Glomerular endothelial cell (primary cell): ENCODE results near the gene LCLAT1. TPM values are rescaled to one million over a fixed set of nuclear protein-coding genes. Genes with fewer than 3 reads are reported as not detected.
"Not testable (repeated sequence)": the region's sequence is repeated elsewhere in the genome, so short reads cannot be mapped to it uniquely, and the experiment has no call there.

Source experiments
- DNase-seq: peaks from one replicate; pipeline ENCODE4 v3.0.0-alpha.2; 2011; ENCODE audit warnings: low read depth, low spot score; ENCODE audit errors: extremely low read depth
- total RNA-seq: library from RNA; depleted of rRNA; stranded (reverse); fragments of >200 nt; gene quantifications from 2 replicates; pipeline ENCODE4 v1.2.3, GENCODE V29; 2015

LCLAT1 gene
- total RNA-seq, 1 donor from 2014 or later, result 21.9 TPM

DNA sequence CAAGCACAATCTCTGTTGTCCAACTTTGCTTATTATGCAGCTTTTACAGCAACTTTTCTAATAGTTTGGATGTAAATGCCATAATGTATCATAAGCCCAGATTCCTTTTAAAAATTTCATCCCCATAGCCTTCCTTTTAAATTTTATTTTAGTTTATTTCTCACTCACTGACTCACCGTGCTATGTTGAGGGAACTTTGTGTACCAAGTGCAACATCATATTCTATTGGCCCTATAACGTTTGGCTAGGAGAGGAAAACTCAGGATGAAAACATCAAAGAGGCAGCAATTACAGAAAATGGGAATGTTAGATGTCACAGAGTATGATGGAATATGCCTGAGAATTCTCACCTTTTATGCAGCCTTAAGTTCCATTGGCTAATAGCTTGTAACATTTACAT, 135.5 kb downstream of the LCLAT1 start:
- no peak for DNase-seq

DNA sequence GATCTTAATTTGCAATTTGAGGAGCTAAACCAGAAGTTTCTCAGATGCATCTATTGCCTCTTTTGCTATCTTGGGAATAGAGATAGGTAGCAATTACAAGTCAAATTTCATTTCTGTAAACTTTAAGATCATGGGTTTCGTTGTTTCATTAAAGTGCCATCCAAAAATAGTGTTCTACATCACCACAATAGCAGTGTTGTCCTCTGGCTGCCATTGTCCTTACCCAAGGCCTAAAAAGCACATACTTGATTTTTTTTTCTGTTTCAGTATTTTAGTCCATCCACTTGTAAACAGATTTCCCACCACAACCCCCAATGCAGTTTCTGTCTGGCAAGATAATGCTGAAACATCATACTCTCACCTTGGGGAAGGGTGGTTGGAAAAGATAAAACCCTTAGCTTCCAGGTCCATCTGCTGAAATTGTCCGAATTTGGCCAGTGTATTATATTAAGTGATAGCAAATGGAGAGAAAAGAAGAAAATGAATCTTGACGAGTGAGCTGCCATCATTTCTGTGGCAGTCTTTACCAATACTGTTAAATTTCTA, 136.2 kb downstream of the LCLAT1 start:
- no peak for DNase-seq

GRCh38 chr2:30584116-30584515, 137.1 kb downstream of the LCLAT1 start:
- no peak for DNase-seq

DNA sequence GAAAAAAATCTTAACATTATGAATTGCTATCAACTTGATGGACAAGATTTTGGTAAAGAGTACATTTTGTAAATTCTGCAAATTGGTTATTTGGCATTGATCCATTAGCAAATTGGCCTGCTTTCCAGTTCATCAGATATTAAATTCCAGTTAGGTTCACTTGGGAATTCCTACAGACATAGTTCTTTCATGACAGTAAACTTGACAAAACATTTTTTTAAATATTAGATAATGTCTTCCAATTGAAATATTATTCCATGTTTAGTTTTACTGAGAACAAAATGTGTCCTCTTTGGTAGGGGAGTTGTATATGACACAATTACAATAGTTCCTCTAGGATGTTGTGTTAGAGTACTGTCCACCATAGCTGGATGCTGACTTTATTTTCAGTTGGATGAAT, 141.9 kb downstream of the LCLAT1 start:
- DNase-seq, result no peak

- no peak for DNase-seq
Observed at GRCh38 chr2:30590407-30590806, 143.4 kb downstream of the LCLAT1 start.

DNA sequence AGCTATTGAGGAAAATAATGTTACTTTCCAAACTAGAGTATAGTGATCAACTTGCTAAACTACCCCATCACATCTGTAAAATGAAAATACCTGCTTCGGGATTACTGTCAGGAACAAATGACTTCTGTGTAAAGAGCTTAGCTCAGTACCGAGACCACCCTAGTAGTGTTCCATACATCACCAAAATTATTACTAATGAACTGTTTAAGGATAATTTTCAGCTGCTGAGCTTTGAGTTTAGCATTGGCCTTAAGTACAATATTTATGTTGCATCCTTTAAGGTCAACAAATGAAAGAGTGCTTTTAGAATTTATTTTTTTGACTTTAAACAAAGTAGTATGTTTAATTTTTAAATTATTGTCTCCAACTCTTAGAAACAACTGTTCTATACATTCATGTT, 144.1 kb downstream of the LCLAT1 start:
- no peak for DNase-seq

GRCh38 chr2:30601375-30601774, 154.3 kb downstream of the LCLAT1 start:
- DNase-seq, result no peak

DNA sequence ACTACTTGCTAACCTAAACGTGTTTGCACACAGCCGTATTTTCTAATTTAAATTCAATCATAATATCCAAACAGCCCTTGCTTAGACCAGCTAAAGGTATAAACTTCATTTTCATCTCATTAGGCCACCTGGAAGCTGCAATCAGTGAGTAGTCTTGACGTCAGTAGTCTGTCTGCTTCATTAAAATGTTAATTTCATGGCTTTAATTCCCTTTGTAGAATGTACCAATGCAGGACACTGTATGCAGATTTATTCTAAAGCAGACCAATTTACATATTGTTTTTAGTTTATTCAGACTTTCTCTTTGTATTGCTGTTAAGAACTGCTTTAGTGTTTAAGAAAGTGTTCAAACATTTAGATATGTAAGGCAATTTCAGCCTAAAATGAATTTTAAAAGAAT, 158.2 kb downstream of the LCLAT1 start:
- no peak for DNase-seq

GRCh38 chr2:30608643-30609042, 161.6 kb downstream of the LCLAT1 start:
- DNase-seq, result no peak

DNA sequence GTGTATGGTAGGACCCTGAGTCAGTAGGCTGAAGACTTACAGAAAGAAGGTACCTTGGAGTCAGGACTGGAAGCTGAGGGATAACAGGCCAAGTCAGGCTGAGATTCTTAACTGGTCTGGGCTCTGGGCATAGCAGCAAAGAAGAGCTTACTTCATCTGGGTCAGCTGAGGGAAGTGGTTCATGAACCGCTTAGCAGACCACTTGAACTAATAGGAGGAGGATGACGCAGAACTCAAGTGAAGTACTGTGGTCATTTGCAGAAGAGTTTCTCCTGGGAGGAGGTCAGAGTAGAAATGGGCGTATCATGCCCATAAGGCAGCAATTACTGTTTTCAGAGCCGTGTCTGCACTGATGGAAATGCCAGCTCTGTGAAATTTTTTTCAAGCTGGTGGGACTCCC, 164.5 kb downstream of the LCLAT1 start:
- DNase-seq, result no peak

DNA sequence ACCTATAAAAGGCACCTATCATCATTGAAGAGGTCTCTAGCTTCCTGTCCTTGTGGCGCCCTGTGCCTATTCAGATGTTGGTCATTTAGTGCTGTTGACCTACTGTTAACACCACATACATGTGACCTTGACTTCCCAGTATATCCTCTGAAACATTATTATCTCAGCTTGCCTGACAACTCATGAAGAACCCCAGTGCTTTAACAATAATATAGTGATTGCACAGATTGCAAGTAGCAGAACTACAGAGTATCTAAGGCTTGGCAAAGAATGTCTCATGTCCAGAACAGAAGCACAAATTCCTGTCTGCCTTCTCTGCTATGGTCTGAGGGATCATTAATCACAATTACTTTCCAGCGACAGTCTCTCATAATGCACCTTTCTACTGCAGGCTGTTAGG, 165.3 kb downstream of the LCLAT1 start:
- DNase-seq, result no peak

GRCh38 chr2:30613001-30613400, 166.0 kb downstream of the LCLAT1 start:
- no peak for DNase-seq

- not testable (repeated sequence) for DNase-seq
Observed at GRCh38 chr2:30614227-30614626, 167.2 kb downstream of the LCLAT1 start.

DNA sequence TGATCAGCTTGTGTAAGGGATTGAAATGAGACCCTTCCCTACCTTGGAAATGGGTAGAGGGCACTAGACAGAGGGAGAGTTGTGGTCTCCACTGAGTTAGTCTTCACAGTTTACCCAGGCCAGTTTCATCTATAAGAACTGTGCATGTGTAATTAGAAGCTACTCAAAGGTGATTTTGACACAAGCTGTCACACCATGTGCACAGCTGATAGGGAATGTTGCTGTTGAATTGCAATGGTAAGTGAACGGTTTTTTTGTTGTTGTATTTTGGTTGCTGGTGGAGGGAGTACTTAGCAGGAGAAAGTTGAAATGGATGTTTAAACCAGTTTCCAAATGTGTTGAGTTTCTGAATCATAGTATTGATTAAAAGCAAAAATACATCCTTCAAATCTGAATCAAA, 168.9 kb downstream of the LCLAT1 start:
- DNase-seq, result no peak

DNA sequence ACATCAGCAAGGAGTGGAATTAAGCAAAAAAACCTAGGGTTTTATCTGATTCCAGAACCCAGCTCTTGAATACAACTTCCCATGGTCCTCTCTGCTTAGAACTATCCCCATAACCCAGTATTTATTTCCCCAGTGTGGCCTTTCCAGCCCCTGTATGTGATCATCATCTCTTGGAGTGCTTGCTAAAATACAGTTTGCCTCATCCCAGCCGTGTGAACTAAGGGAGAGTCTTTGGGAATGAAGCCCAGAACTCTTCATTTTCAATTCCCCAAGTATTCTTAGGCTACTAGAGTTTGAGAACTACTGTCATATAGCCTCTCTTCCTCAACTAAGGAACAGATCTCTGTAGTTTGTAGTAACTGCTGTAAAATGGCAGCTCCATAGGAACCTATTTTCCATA, 173.1 kb downstream of the LCLAT1 start:
- no peak for DNase-seq

- no peak for DNase-seq
Observed at GRCh38 chr2:30621836-30622235, 174.8 kb downstream of the LCLAT1 start.

DNA sequence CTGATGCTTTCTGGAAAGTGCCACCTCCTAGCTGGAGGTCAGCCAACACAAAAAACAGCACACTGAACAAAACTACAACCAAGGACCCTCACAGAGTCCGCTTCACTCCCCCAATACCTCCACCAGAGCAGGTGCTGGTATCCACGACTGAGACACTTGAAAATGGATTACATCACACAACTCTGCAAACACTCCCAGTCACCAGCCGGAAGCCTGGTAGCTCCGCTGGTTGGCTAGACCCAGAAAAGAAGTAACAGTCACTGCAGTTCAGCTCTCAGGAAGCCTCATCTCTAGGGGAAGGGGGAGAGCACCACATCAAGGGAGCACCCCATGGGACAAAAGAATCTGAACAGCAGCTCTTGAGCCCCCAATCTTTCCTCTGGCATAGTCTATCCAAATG, 175.4 kb downstream of the LCLAT1 start:
- no peak for DNase-seq

DNA sequence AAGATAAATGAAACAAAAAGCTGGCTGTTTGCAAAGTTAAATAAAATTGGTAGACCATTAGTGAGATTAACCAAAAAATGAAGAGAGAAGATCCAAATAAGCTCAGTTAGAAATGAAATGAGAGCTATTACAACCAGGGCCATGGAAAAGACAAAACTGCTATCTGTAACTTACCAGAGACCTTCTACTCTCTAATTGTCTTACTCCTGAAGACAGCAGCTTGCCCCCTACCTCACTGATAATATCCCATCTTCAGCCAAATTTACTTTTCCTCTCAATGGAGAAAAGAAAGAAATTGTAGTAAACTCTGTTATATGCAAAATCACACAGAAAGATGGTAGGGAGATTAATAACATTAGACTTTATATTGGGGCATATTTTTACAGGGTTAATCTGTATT, 178.2 kb downstream of the LCLAT1 start:
- DNase-seq, result no peak

DNA sequence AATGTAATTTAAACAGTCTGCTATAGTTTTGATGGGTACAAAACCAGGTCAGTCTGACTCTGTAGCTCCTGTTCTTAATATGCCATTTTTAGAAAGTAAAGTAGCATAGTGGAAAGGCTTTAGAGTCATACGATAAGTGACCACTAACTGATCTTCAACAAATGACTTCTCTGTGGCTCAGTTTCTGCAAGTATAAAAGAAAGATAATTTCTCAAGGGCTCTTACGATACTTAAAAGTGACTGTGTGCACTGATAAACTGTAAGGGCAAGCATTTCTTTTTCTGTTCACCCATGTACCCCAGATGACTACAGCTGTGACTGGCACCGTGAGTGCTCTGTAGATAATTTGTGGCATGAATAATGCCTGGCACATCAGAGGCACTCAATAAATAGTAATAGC, 178.7 kb downstream of the LCLAT1 start:
- DNase-seq, result no peak

GRCh38 chr2:30626397-30626796, 179.4 kb downstream of the LCLAT1 start:
- no peak for DNase-seq

GRCh38 chr2:30627151-30627550, 180.1 kb downstream of the LCLAT1 start:
- no peak for DNase-seq

- no peak for DNase-seq
Observed at GRCh38 chr2:30628341-30628740, 181.3 kb downstream of the LCLAT1 start.

GRCh38 chr2:30629866-30630265, 182.8 kb downstream of the LCLAT1 start:
- no peak for DNase-seq
